Renal cortical epithelial cell (primary cell): Measurements from ENCODE around the gene FOXJ1. TPM values are rescaled to one million over a fixed set of nuclear protein-coding genes. Genes with fewer than 3 reads are reported as not detected.

Source experiments
- DNase-seq: peaks from one replicate; pipeline ENCODE4 v3.0.0-alpha.2; 2011; ENCODE audit warnings: low read depth
- total RNA-seq: library from RNA; depleted of rRNA; stranded (reverse); fragments of >200 nt; gene quantifications from 2 replicates; pipeline ENCODE4 v1.2.3, GENCODE V29; 2014

The FOXJ1 gene
- total RNA-seq, 1 donor from 2014 or later = 1.1 TPM

- DNase-seq = peak; percentile 51
These were observed 20.0 kb upstream of the FOXJ1 start for GRCh38 chr17:76160896-76161528.

GRCh38 chr17:76159157-76159556 lies 18.1 kb upstream of the FOXJ1 start:
- no peak for DNase-seq

GRCh38 chr17:76157759-76158158 lies 16.7 kb upstream of the FOXJ1 start:
- DNase-seq = no peak

GRCh38 chr17:76156662-76156991 lies 15.6 kb upstream of the FOXJ1 start:
- no peak for DNase-seq

- no peak for DNase-seq
These were observed 15.1 kb upstream of the FOXJ1 start for GRCh38 chr17:76155988-76156661.

GRCh38 chr17:76154936-76155845 lies 14.1 kb upstream of the FOXJ1 start:
- no peak for DNase-seq

GRCh38 chr17:76154292-76154691 lies 13.2 kb upstream of the FOXJ1 start:
- DNase-seq = no peak

GRCh38 chr17:76153640-76154039 lies 12.6 kb upstream of the FOXJ1 start:
- DNase-seq = no peak

GRCh38 chr17:76153202-76153601 lies 12.2 kb upstream of the FOXJ1 start:
- DNase-seq = no peak

GRCh38 chr17:76152591-76152990 lies 11.5 kb upstream of the FOXJ1 start:
- no peak for DNase-seq

- DNase-seq = no peak
These were observed 10.9 kb upstream of the FOXJ1 start for GRCh38 chr17:76151896-76152454.

GRCh38 chr17:76150712-76151622 lies 9.9 kb upstream of the FOXJ1 start:
- DNase-seq = no peak

GRCh38 chr17:76149214-76149613 lies 8.2 kb upstream of the FOXJ1 start:
- DNase-seq = no peak

- DNase-seq = no peak
These were observed 6.9 kb upstream of the FOXJ1 start for GRCh38 chr17:76148015-76148326.

GRCh38 chr17:76147211-76148014 lies 6.4 kb upstream of the FOXJ1 start:
- DNase-seq = peak; percentile 43

GRCh38 chr17:76146053-76146851 lies 5.2 kb upstream of the FOXJ1 start:
- no peak for DNase-seq

GRCh38 chr17:76145231-76146052 lies 4.4 kb upstream of the FOXJ1 start:
- no peak for DNase-seq

GRCh38 chr17:76142585-76143041 lies 1.6 kb upstream of the FOXJ1 start:
- no peak for DNase-seq

GRCh38 chr17:76142039-76142584 lies 1.1 kb upstream of the FOXJ1 start:
- DNase-seq = no peak
